ENCODE results near the gene MROH9.
"Not testable (repeated sequence)": the region's sequence is repeated elsewhere in the genome, so short reads cannot be mapped to it uniquely, and the experiment has no call there.

MROH9 gene

GRCh38 chr1:170929835-170930554 lies 5.3 kb upstream of the MROH9 start:
- no peaks in the 10 kb centered on the region for H3K36me3 Mint-ChIP-seq
- H3K4me3 Mint-ChIP-seq, result no peak overlapping the region
- H3K27me3 Mint-ChIP-seq, result peaks cover 8% of the 10 kb centered on the region
- H3K27ac Mint-ChIP-seq, result no peak overlapping the region
- CTCF ChIA-PET, result interaction anchor here (0.9 to 2.2 kb wide), 9 partner anchors 11 to 1004 kb away, joined by 3 to 11 read pairs (median 4); partner anchors contain the start of gene FMO4
- no peaks in the 10 kb centered on the region for H3K4me1 Mint-ChIP-seq
- DNase-seq, result no peak
- no peaks in the 10 kb centered on the region for H3K9me3 Mint-ChIP-seq

GRCh38 chr1:170931650-170932049 lies 3.7 kb upstream of the MROH9 start:
- no peaks in the 10 kb centered on the region for H3K9me3 Mint-ChIP-seq
- H3K36me3 Mint-ChIP-seq, result no peaks in the 10 kb centered on the region
- H3K27me3 Mint-ChIP-seq, result peaks cover 8% of the 10 kb centered on the region
- no peak overlapping the region for H3K4me3 Mint-ChIP-seq
- no peak for DNase-seq
- no peak overlapping the region for H3K27ac Mint-ChIP-seq
- CTCF ChIA-PET, result no interaction called here
- H3K4me1 Mint-ChIP-seq, result no peaks in the 10 kb centered on the region

- H3K36me3 Mint-ChIP-seq, result no peaks in the 10 kb centered on the region
- no peaks in the 10 kb centered on the region for H3K9me3 Mint-ChIP-seq
- H3K27ac Mint-ChIP-seq, result no peak overlapping the region
- H3K4me3 Mint-ChIP-seq, result no peak overlapping the region
- DNase-seq, result no peak
- H3K27me3 Mint-ChIP-seq, result peaks cover 8% of the 10 kb centered on the region
- no peaks in the 10 kb centered on the region for H3K4me1 Mint-ChIP-seq
- CTCF ChIA-PET, result no interaction called here
Observed at GRCh38 chr1:170932236-170932635, 3.1 kb upstream of the MROH9 start.

DNA sequence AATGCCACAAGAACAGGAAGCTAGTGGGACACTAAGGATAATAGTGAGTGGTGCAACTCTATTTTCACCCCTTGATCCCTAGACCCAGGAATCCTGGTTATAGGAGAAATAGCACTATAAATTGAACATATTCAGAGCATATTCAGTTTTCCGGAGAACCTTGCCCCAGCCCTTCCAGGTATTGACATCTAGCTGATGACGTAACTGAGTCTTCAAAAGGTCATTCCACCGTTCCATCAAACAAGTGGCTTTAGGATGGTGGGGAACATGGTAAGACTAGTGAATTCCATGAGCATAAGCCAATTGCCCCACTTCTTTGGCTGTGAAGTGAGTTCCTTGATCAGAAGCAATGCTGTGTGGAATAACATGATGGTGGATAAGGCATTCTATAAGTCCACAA lies 2.9 kb downstream of the MROH9 start:
- H3K9me3 Mint-ChIP-seq, result no peaks in the 10 kb centered on the region
- no peak overlapping the region for H3K4me3 Mint-ChIP-seq
- H3K36me3 Mint-ChIP-seq, result no peaks in the 10 kb centered on the region
- DNase-seq, result no peak
- H3K27ac Mint-ChIP-seq, result no peak overlapping the region
- H3K27me3 Mint-ChIP-seq, result peaks cover 3% of the 10 kb centered on the region
- no peaks in the 10 kb centered on the region for H3K4me1 Mint-ChIP-seq
- CTCF ChIA-PET, result no interaction called here

GRCh38 chr1:170939476-170939875 lies 4.1 kb downstream of the MROH9 start:
- Mint-ChIP-seq H3K27me3 (peaks cover 3% of the 10 kb centered on the region), H3K9me3 (no peaks in the 10 kb centered on the region), H3K27ac (no peak overlapping the region), H3K4me3 (no peak overlapping the region), H3K36me3 (no peaks in the 10 kb centered on the region), H3K4me1 (no peaks in the 10 kb centered on the region)
- CTCF ChIA-PET, result interaction anchor here (2.6 kb wide), 1 partner anchor 10 kb away, joined by 11 read pairs; no protein-coding TSS in a partner anchor
- DNase-seq, result no peak

- CTCF ChIA-PET, DNase-seq, H3K27ac Mint-ChIP-seq, H3K4me3 Mint-ChIP-seq, H3K36me3 Mint-ChIP-seq, H3K9me3 Mint-ChIP-seq, H3K27me3 Mint-ChIP-seq, H3K4me1 Mint-ChIP-seq: not testable (repeated sequence)
Observed at GRCh38 chr1:170951744-170952143, 16.4 kb downstream of the MROH9 start.

DNA sequence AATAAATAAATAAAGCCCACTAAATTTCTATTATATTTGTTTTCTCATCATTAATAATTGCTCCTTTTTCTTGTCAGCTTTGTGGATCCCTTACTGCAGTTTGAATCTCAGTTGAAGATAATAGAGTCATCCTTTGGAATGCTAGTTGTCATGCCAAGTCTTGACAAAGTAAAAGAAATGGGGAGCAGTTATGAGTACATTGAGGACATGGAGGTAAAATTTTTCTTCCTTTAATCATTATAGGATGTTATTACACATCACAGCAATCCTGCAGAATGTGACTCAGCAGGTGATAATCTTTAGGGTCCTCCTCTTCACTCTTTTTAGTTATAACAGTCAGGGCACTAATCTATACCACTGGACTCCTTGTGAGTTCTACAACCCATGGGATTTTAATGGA lies 24.1 kb downstream of the MROH9 start:
- no peak overlapping the region for H3K4me3 Mint-ChIP-seq
- CTCF ChIA-PET, result interaction anchor here (0.8 kb wide), 1 partner anchor 8 kb away, joined by 4 read pairs; no protein-coding TSS in a partner anchor
- no peaks in the 10 kb centered on the region for H3K9me3 Mint-ChIP-seq
- no peaks in the 10 kb centered on the region for H3K27me3 Mint-ChIP-seq
- H3K4me1 Mint-ChIP-seq, result no peaks in the 10 kb centered on the region
- H3K27ac Mint-ChIP-seq, result no peak overlapping the region
- H3K36me3 Mint-ChIP-seq, result no peaks in the 10 kb centered on the region
- DNase-seq, result no peak

DNA sequence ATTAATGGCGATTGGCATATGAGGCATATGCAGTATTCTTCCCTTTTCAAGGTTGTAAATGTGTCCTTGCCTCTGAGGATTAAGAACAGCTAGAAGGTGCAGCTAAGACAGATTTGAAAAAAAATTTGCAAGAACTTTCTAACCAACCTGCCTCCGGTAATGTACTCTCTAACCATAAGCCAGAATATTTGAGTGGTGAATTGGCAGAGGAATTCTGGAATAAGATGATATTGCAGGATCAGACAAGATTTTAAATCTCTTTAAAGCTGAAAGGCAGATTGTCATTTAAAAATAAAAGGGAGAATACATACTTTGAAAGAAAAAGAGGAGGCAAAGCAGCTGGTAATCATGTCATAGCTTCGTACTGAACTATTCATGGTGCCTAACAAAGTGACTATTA lies 29.2 kb downstream of the MROH9 start:
- no peaks in the 10 kb centered on the region for H3K4me1 Mint-ChIP-seq
- CTCF ChIA-PET, result interaction anchor here (0.6 to 0.8 kb wide), 2 partner anchors 349 to 447 kb away, joined by 3 read pairs; partner anchors contain the start of gene FMO4

GRCh38 chr1:170967042-170967910 lies 31.9 kb downstream of the MROH9 start:
- no peak for DNase-seq
- CTCF ChIA-PET, result interaction anchor here (1.0 to 5.3 kb wide), 4 partner anchors 8 to 346 kb away, joined by 3 to 30 read pairs (median 4); partner anchors contain the start of gene FMO4
- H3K4me3 Mint-ChIP-seq, result no peak overlapping the region
- H3K27ac Mint-ChIP-seq, result no peak overlapping the region
- H3K36me3 Mint-ChIP-seq, result no peaks in the 10 kb centered on the region
- H3K27me3 Mint-ChIP-seq, result no peaks in the 10 kb centered on the region
- H3K9me3 Mint-ChIP-seq, result no peaks in the 10 kb centered on the region
- H3K4me1 Mint-ChIP-seq, result no peaks in the 10 kb centered on the region

More for the DNA sequence above, 29.2 kb downstream of the MROH9 start:
- Mint-ChIP-seq H3K27me3 (no peaks in the 10 kb centered on the region), H3K36me3 (no peaks in the 10 kb centered on the region), H3K9me3 (no peaks in the 10 kb centered on the region), H3K4me3 (no peak overlapping the region), H3K27ac (no peak overlapping the region)
- DNase-seq, result no peak

GRCh38 chr1:170970256-170970655 lies 34.9 kb downstream of the MROH9 start:
- Mint-ChIP-seq H3K27me3 (no peaks in the 10 kb centered on the region), H3K4me1 (no peaks in the 10 kb centered on the region), H3K36me3 (no peaks in the 10 kb centered on the region), H3K27ac (no peak overlapping the region), H3K9me3 (no peaks in the 10 kb centered on the region), H3K4me3 (no peak overlapping the region)
- CTCF ChIA-PET, result interaction anchor here (5.3 kb wide), 1 partner anchor 343 kb away, joined by 30 read pairs; the partner anchor contains the start of gene FMO4
- DNase-seq, result no peak

- CTCF ChIA-PET, result no interaction called here
- Mint-ChIP-seq H3K4me1 (no peaks in the 10 kb centered on the region), H3K36me3 (no peaks in the 10 kb centered on the region), H3K27me3 (no peaks in the 10 kb centered on the region), H3K9me3 (no peaks in the 10 kb centered on the region), H3K27ac (no peak overlapping the region), H3K4me3 (no peak overlapping the region)
- DNase-seq, result no peak
Observed at GRCh38 chr1:170978371-170978910, 43.1 kb downstream of the MROH9 start.

DNA sequence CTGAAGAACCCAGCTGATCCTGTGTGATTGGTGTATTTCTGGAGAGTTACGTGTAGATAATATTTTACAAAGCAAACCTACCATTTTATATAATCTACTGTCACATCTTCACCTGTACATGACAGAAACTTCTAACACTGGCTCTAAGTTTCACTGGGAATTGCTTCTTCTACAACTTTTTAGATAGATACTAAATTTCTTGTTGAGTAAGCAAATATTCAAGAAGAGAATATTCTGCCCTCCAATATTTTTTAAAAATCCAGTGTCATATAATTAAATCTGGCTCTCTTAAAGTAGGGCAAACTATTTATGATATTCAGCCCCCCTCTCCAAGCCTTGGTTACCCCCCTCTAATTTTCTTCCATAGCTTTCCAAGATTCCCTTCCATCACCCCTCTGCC lies 50.1 kb downstream of the MROH9 start:
- H3K4me3 Mint-ChIP-seq, result no peak overlapping the region
- H3K36me3 Mint-ChIP-seq, result no peaks in the 10 kb centered on the region
- H3K4me1 Mint-ChIP-seq, result no peaks in the 10 kb centered on the region
- no peaks in the 10 kb centered on the region for H3K27me3 Mint-ChIP-seq
- no peak for DNase-seq
- H3K27ac Mint-ChIP-seq, result no peak overlapping the region
- H3K9me3 Mint-ChIP-seq, result no peaks in the 10 kb centered on the region
- CTCF ChIA-PET, result no interaction called here

GRCh38 chr1:170986901-170987300 lies 51.6 kb downstream of the MROH9 start:
- H3K27ac Mint-ChIP-seq, result no peak overlapping the region
- DNase-seq, result no peak
- no peaks in the 10 kb centered on the region for H3K4me1 Mint-ChIP-seq
- H3K4me3 Mint-ChIP-seq, result no peak overlapping the region
- H3K36me3 Mint-ChIP-seq, result no peaks in the 10 kb centered on the region
- H3K27me3 Mint-ChIP-seq, result no peaks in the 10 kb centered on the region
- CTCF ChIA-PET, result no interaction called here
- H3K9me3 Mint-ChIP-seq, result no peaks in the 10 kb centered on the region

DNA sequence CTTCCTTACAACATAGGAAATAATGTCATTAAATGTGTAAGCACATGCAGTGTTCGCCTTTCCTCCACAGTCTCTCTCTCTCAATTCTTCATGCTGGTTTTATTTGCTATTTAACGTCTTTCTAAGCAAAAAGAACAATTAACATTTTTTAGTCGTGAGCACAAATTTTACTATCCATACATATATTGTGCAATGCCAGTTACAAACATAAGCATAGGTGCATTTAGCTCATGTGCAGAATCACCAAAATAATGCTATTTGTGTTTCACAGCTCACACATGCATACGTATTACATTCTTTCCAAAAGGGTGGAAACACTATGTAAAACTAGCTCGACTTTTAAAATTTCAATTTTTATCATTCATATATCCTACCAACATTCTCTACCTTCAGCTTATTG lies 52.1 kb downstream of the MROH9 start:
- CTCF ChIA-PET, result no interaction called here
- Mint-ChIP-seq H3K27ac (no peak overlapping the region), H3K27me3 (no peaks in the 10 kb centered on the region), H3K9me3 (no peaks in the 10 kb centered on the region), H3K36me3 (no peaks in the 10 kb centered on the region), H3K4me3 (no peak overlapping the region), H3K4me1 (no peaks in the 10 kb centered on the region)
- no peak for DNase-seq
